Suprapubic skin (tissue), 4 donors: ENCODE measurements around the gene TXNL4B. TPM values are rescaled to one million over a fixed set of nuclear protein-coding genes. Genes with fewer than 3 reads are reported as not detected.

ENCODE experiments used
- DNase-seq, 2 donors: peaks; one replicate each; pipeline ENCODE4 v3.0.0-alpha.2; 2019; ENCODE audit warnings: low spot score in 2 of 2
- H3K27ac ChIP-seq: fragments of 200-600 bp; sonication (generic); one replicate; pipeline ENCODE4 v1.5.1; 2019
- H3K27me3 ChIP-seq: fragments of 200-600 bp; sonication (generic); one replicate; pipeline ENCODE4 v1.5.1; 2019
- H3K36me3 ChIP-seq: fragments of 200-600 bp; sonication (generic); one replicate; pipeline ENCODE4 v1.5.1; 2019
- H3K4me1 ChIP-seq: fragments of 200-600 bp; sonication (generic); one replicate; pipeline ENCODE4 v1.5.1; 2019
- H3K4me3 ChIP-seq: fragments of 200-600 bp; sonication (generic); one replicate; pipeline ENCODE4 v1.5.1; 2019; ENCODE audit warnings: mild to moderate bottlenecking
- H3K9me3 ChIP-seq: fragments of 200-600 bp; sonication (generic); one replicate; pipeline ENCODE4 v1.5.1; 2019
- EP300 ChIP-seq: sonication (generic); formaldehyde crosslinking; IDR thresholded peaks from one replicate; pipeline ENCODE4 v1.6.1; 2017; ENCODE audit warnings: antibody characterized with exemption
- POLR2A ChIP-seq, 2 donors: fragments of 450-650 bp; IDR thresholded peaks; one replicate each; pipeline ENCODE4 v1.6.1; 2017; ENCODE audit warnings: antibody characterized with exemption in 2 of 2, mild to moderate bottlenecking in 2 of 2, moderate library complexity in 2 of 2
- POLR2AphosphoS5 ChIP-seq, 3 donors: sonication (generic); formaldehyde crosslinking; IDR thresholded peaks; one replicate each; pipeline ENCODE4 v1.6.1; 2017; ENCODE audit warnings: antibody characterized with exemption in 3 of 3
- WGBS: methylation state at CpG from one replicate; pipeline ENCODE4 v1.1.5; 2018; 5-methylcytosine and 5-hydroxymethylcytosine counted together
- total RNA-seq, 4 donors: library from RNA; depleted of rRNA; stranded (reverse); fragments of >200 nt; gene quantifications; one replicate each; pipeline ENCODE4 v1.1.0, GENCODE V29; 2016
- TF ChIP-seq, protein P1 (sequence below), 2 donors: fragments of 200-600 bp in 1 of 2; fragments of 450-650 bp in 1 of 2; sonication (generic) in 1 of 2; IDR thresholded peaks; one replicate each; pipeline ENCODE4 v1.5.1; 2016 to 2019; ENCODE audit warnings: antibody characterized with exemption in 2 of 2, mild to moderate bottlenecking in 1 of 2, moderate library complexity in 1 of 2

Gene TXNL4B
- total RNA-seq, 4 donors from 2014 or later: 6.4 to 19.9 (median 6.9) TPM

DNA sequence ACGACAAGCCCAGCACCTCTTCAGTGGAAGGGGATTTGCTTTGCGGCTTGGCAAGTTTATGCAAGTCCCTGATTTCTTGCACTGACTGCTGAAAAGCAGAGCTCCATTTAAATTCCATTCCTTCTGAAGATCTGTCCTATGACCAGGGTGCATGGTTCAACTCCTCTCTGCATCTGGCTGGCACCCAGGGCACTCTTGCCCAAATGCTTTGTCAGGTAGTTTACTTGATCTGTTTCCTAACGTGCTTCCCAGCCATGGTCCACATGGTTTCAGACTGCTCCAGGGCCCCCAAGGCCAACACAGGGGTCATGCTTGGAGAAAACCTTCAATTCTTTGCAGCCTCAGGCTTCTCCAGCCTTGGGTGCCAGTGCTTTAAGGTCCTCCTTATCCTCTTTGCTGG is 50.4 kb downstream of the TXNL4B start:
- WGBS: 74% methylated on average over 3 of the region's 3 CpGs
- no peak for DNase-seq
- no peaks in the 10 kb centered on the region for H3K4me1 ChIP-seq
- H3K36me3 ChIP-seq: peaks cover 22% of the 10 kb centered on the region
- TF ChIP-seq, protein P1, sequence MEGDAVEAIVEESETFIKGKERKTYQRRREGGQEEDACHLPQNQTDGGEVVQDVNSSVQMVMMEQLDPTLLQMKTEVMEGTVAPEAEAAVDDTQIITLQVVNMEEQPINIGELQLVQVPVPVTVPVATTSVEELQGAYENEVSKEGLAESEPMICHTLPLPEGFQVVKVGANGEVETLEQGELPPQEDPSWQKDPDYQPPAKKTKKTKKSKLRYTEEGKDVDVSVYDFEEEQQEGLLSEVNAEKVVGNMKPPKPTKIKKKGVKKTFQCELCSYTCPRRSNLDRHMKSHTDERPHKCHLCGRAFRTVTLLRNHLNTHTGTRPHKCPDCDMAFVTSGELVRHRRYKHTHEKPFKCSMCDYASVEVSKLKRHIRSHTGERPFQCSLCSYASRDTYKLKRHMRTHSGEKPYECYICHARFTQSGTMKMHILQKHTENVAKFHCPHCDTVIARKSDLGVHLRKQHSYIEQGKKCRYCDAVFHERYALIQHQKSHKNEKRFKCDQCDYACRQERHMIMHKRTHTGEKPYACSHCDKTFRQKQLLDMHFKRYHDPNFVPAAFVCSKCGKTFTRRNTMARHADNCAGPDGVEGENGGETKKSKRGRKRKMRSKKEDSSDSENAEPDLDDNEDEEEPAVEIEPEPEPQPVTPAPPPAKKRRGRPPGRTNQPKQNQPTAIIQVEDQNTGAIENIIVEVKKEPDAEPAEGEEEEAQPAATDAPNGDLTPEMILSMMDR (IDR thresholded peaks at IDR 0.05): no peak
- TF ChIP-seq EP300: no peak
- no peak for TF ChIP-seq POLR2AphosphoS5 (IDR thresholded peaks at IDR 0.05)
- no peak for TF ChIP-seq POLR2A (IDR thresholded peaks at IDR 0.05)
- H3K27ac ChIP-seq: no peak overlapping the region
- H3K27me3 ChIP-seq: no peaks in the 10 kb centered on the region
- no peak overlapping the region for H3K4me3 ChIP-seq
- H3K9me3 ChIP-seq: no peaks in the 10 kb centered on the region

DNA sequence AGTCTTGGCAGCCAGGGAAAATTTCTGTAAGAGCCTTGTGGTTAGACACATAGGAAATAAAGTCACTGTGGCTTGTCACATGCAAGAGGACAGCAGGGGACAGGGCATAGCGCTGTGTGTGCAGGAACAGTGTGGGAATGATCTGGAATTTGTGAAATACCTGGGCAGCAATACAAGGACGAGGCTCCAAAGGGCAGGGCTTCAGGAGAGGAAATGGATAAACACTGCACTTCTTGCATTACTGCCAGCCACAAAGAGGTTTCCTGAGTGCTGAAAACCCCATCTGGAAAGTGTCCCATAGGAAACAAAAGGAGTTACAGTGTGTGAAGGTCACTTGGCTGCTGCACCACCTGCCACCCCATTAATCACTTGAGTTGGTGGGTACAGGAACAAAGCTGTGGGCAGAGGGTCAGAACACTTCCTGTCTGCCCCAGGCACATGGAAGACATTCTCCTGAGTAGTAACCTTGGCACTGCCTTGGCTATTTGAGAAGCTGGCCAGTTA is 51.2 kb downstream of the TXNL4B start:
- Histone ChIP-seq H3K9me3 (no peaks in the 10 kb centered on the region), H3K36me3 (peaks cover 22% of the 10 kb centered on the region), H3K27me3 (no peaks in the 10 kb centered on the region), H3K27ac (no peak overlapping the region), H3K4me1 (no peaks in the 10 kb centered on the region), H3K4me3 (no peak overlapping the region)
- no peak for TF ChIP-seq EP300
- TF ChIP-seq, protein P1 (IDR thresholded peaks at IDR 0.05): no peak
- TF ChIP-seq POLR2AphosphoS5 (IDR thresholded peaks at IDR 0.05): no peak
- TF ChIP-seq POLR2A (IDR thresholded peaks at IDR 0.05): no peak
- no peak for DNase-seq
- 72% methylated on average over 2 of the region's 2 CpGs for WGBS

DNA sequence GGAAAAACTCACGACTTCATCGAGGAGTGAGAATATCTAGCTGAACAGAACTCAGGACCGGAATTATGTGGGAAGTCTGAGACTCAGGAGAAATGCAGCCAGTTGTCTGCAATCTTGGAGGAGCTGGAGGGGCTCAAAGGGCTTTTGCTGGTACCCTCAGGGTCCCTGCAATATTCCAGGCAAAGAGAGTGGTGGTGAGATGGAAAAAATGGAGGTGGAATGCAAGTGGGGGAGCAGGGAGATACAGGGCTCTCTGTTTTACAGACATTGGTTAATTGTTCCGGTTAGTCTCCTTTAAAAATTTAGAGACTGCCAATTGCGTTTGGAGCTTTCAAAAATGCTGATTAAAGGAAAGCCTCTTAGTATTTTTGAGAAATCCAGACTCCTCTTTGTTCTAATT is 57.3 kb downstream of the TXNL4B start:
- Histone ChIP-seq H3K36me3 (no peaks in the 10 kb centered on the region), H3K27ac (no peak overlapping the region), H3K9me3 (no peaks in the 10 kb centered on the region), H3K4me1 (no peaks in the 10 kb centered on the region), H3K4me3 (no peak overlapping the region), H3K27me3 (no peaks in the 10 kb centered on the region)
- no peak for DNase-seq
- TF ChIP-seq POLR2A (IDR thresholded peaks at IDR 0.05) (no peak), POLR2AphosphoS5 (IDR thresholded peaks at IDR 0.05) (no peak), EP300 (no peak)
- TF ChIP-seq, protein P1 (IDR thresholded peaks at IDR 0.05): no peak
- 79% methylated on average over 5 of the region's 5 CpGs for WGBS

Other genes starting within 250 kb of the TXNL4B start
- 10 to 100 TPM; 24.8 to 38.3 (median 35.0) TPM for gene ATXN1L, start 247.6 kb downstream of the TXNL4B start, total RNA-seq
- 10 to 100 TPM in 2 of 4 donors, 1 to 10 TPM in 2; 7.4 to 17.6 (median 12.1) TPM for gene ZNF821, start 209.4 kb downstream of the TXNL4B start, total RNA-seq
- 100 to 1,000 TPM; 171 to 405 (median 201) TPM for gene IST1, start 198.1 kb downstream of the TXNL4B start, total RNA-seq
- under 1 TPM in 1 of 4 donors, not detected in 3; 0.16 TPM for gene PKD1L3, start 93.2 kb downstream of the TXNL4B start, total RNA-seq
- gene DHODH, start 84.9 kb downstream of the TXNL4B start, total RNA-seq: 10 to 100 TPM in 1 of 4 donors, 1 to 10 TPM in 3; 4.8 to 10.5 (median 7.0) TPM
- gene HP, start 39.1 kb downstream of the TXNL4B start, total RNA-seq: 100 to 1,000 TPM in 1 of 4 donors, 1 to 10 TPM in 2, under 1 TPM in 1; 0.65 to 170 (median 6.0) TPM
- under 1 TPM in 1 of 4 donors, not detected in 3; 0.51 TPM for gene HPR, start 30.4 kb downstream of the TXNL4B start, total RNA-seq
- 10 to 100 TPM; 36.6 to 98.9 (median 57.5) TPM for gene DHX38, start 227 bp upstream of the TXNL4B start, total RNA-seq
- 1 to 10 TPM in 3 of 4 donors, under 1 TPM in 1; 0.76 to 9.3 (median 2.0) TPM for gene PMFBP1, start 78.5 kb upstream of the TXNL4B start, total RNA-seq